ENCODE measurements around the gene CLIP2.

DNA sequence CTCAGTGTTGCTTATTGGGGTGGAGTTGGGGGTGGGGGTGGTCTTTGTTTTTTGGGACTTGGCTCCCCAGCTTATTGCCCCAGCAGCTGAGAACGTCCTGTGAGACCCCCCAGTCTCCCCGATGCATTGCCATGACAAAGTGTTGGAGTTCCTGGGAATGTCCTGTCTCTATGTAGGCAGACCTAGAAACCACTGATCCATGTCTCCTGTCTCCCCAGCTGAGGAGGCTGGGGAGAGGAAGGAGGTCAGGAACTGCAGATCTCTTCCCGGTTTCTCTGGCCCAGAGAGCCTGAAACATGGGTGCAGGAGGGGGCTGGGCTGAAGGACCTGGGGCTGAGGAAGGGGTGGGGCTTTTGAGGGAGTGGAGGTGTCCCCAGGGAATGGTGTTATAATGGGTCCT lies 84.3 kb downstream of the CLIP2 start:
- TF ChIP-seq, protein P1, sequence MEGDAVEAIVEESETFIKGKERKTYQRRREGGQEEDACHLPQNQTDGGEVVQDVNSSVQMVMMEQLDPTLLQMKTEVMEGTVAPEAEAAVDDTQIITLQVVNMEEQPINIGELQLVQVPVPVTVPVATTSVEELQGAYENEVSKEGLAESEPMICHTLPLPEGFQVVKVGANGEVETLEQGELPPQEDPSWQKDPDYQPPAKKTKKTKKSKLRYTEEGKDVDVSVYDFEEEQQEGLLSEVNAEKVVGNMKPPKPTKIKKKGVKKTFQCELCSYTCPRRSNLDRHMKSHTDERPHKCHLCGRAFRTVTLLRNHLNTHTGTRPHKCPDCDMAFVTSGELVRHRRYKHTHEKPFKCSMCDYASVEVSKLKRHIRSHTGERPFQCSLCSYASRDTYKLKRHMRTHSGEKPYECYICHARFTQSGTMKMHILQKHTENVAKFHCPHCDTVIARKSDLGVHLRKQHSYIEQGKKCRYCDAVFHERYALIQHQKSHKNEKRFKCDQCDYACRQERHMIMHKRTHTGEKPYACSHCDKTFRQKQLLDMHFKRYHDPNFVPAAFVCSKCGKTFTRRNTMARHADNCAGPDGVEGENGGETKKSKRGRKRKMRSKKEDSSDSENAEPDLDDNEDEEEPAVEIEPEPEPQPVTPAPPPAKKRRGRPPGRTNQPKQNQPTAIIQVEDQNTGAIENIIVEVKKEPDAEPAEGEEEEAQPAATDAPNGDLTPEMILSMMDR (tag by site-specific recombination; IDR thresholded peaks at IDR 0.05), result no peak
- TF ChIP-seq ZNF548 (tag by site-specific recombination; IDR thresholded peaks at IDR 0.05) (no peak), ZNF133 (tag by site-specific recombination; IDR thresholded peaks at IDR 0.05) (no peak), ZNF585B (tag by site-specific recombination; IDR thresholded peaks at IDR 0.05) (no peak), ZNF175 (tag by site-specific recombination; IDR thresholded peaks at IDR 0.05) (no peak), HOXA7 (CRISPR knock-in tag; IDR thresholded peaks at IDR 0.05; ENCODE audit: borderline replicate concordance) (no peak), ZNF626 (tag by site-specific recombination; IDR thresholded peaks at IDR 0.05) (no peak), SCRT1 (tag by site-specific recombination; IDR thresholded peaks at IDR 0.05; ENCODE audit: borderline replicate concordance) (no peak), SP2 (tag by site-specific recombination; IDR thresholded peaks at IDR 0.05) (no peak), KLF9 (tag by site-specific recombination; IDR thresholded peaks at IDR 0.05; ENCODE audit: low read depth) (no peak)
- TF ChIP-seq, protein P2, sequence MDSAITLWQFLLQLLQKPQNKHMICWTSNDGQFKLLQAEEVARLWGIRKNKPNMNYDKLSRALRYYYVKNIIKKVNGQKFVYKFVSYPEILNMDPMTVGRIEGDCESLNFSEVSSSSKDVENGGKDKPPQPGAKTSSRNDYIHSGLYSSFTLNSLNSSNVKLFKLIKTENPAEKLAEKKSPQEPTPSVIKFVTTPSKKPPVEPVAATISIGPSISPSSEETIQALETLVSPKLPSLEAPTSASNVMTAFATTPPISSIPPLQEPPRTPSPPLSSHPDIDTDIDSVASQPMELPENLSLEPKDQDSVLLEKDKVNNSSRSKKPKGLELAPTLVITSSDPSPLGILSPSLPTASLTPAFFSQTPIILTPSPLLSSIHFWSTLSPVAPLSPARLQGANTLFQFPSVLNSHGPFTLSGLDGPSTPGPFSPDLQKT (IDR thresholded peaks at IDR 0.05; ENCODE audit: borderline replicate concordance, low read depth, low read length), result no peak
- TF ChIP-seq, protein P3, sequence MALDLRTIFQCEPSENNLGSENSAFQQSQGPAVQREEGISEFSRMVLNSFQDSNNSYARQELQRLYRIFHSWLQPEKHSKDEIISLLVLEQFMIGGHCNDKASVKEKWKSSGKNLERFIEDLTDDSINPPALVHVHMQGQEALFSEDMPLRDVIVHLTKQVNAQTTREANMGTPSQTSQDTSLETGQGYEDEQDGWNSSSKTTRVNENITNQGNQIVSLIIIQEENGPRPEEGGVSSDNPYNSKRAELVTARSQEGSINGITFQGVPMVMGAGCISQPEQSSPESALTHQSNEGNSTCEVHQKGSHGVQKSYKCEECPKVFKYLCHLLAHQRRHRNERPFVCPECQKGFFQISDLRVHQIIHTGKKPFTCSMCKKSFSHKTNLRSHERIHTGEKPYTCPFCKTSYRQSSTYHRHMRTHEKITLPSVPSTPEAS (tag by site-specific recombination; IDR thresholded peaks at IDR 0.05), result no peak

Measured in HEK293 (cell line).